ENCODE data around the gene ZNF579. TPM values are rescaled to one million over a fixed set of nuclear protein-coding genes. Genes with fewer than 3 reads are reported as not detected.

Gene ZNF579
- total RNA-seq, 2 experiments from 2014 or later, result 7.2 to 7.5 TPM

- intact Hi-C loops (cut with DNase I, micrococcal nuclease), result loop anchor here in 1 of 2 experiments (10.0 kb wide), 1 partner anchor 436 kb away; the partner anchor contains the start of gene DNAAF3
- Mint-ChIP-seq H3K4me3 (peak overlapping the region; percentile 78), H3K27ac (peak overlapping the region; percentile 90), H3K9me3 (ENCODE audit: low read depth) (no peaks in the 10 kb centered on the region), H3K36me3 (ENCODE audit: low read depth) (peaks cover 30% of the 10 kb centered on the region), H3K4me1 (peaks cover 36% of the 10 kb centered on the region), H3K27me3 (no peaks in the 10 kb centered on the region)
- no peak for ATAC-seq
- ChIA-PET CTCF (no interaction called here), POLR2A (interaction anchor here (0.6 kb wide), 1 partner anchor 53 kb away, joined by 3 read pairs; no protein-coding TSS in a partner anchor)
- DNase-seq, result no peak
These were observed 20.4 kb upstream of the ZNF579 start for GRCh38 chr19:55601084-55601483.

GRCh38 chr19:55600662-55601028, 20.0 kb upstream of the ZNF579 start:
- Mint-ChIP-seq H3K27me3 (no peaks in the 10 kb centered on the region), H3K9me3 (ENCODE audit: low read depth) (no peaks in the 10 kb centered on the region), H3K27ac (peak overlapping the region; percentile 90), H3K36me3 (ENCODE audit: low read depth) (peaks cover 33% of the 10 kb centered on the region), H3K4me3 (peak overlapping the region; percentile 78), H3K4me1 (peaks cover 35% of the 10 kb centered on the region)
- CTCF ChIA-PET, result interaction anchor here (1.3 kb wide), 1 partner anchor 37 kb away, joined by 5 read pairs; no protein-coding TSS in a partner anchor
- POLR2A ChIA-PET, result interaction anchor here (0.6 kb wide), 1 partner anchor 53 kb away, joined by 3 read pairs; no protein-coding TSS in a partner anchor
- ATAC-seq, result no peak
- no peak for DNase-seq
- intact Hi-C loops (cut with DNase I, micrococcal nuclease), result loop anchor here in 1 of 2 experiments (1.0 to 10.0 kb wide), 4 partner anchors 139 to 1151 kb away; partner anchors contain the start of genes DNAAF3, ISOC2 and LENG8

- intact Hi-C loops (cut with DNase I, micrococcal nuclease), result loop anchor here (1.0 to 10.0 kb wide), 25 partner anchors 13 to 1733 kb away; partner anchors contain the start of genes U2AF2 (in 2 of the 2), ZNF579 (in 2 of the 2), ZNF784 (in 2 of the 2) and DNAAF3 (in 1 of the 2)
These were observed 19.4 kb upstream of the ZNF579 start, which contains the start of gene ZNF524 for GRCh38 chr19:55599842-55600661. TSS of gene ZNF524 (plus strand) at chr19:55600288. CDS start at chr19:55602113, 1,825 bp downstream.

DNA sequence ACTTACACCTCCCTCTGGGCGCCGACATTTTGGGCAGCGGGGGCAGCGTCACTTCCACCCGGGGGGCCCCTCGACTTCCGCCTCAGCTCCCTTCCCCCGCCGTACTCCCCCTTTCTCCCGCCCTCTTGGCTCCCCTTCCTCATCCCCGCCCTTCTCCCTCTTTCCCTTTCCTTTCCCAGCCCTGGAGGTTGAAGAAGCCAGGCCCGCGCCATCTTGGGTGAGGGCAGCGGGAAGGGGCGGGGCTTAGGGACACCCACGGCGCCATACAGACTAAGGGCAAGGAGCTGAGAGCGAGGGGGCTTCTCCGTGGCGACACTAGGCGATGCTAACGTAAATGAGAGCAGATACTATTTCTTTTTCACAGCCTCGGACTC, 18.8 kb upstream of the ZNF579 start, which contains the start of gene FIZ1:
Gene FIZ1, minus strand, starts transcription at position 50 of the 374 bp plus-strand sequence. CDS start 1,652 bp downstream, outside the sequence.
- no peaks in the 10 kb centered on the region for H3K27me3 Mint-ChIP-seq
- H3K9me3 Mint-ChIP-seq (ENCODE audit: low read depth), result no peaks in the 10 kb centered on the region
- peak within 1 kb of the TSS; percentile 99 for H3K27ac Mint-ChIP-seq
- peaks cover 29% of the 10 kb centered on the region for H3K4me1 Mint-ChIP-seq
- intact Hi-C loops (cut with DNase I, micrococcal nuclease), result loop anchor here (1.0 to 2.0 kb wide), 21 partner anchors 12 to 1733 kb away; partner anchors contain the start of genes U2AF2 (in 2 of the 2), ZNF579 (in 2 of the 2), ZNF784 (in 2 of the 2) and EPN1 (in 1 of the 2)
- H3K4me3 Mint-ChIP-seq, result peak within 1 kb of the TSS; percentile 89
- POLR2A ChIA-PET, result interaction anchor here (0.5 to 1.8 kb wide), 14 partner anchors 12 to 583 kb away, joined by 3 to 12 read pairs (median 4); partner anchors contain the start of genes CCDC106, SYT5, U2AF2 and UBE2S
- CTCF ChIA-PET, result interaction anchor here (0.6 to 1.3 kb wide), 5 partner anchors 38 to 419 kb away, joined by 3 to 7 read pairs (median 4); partner anchors contain the start of genes SYT5 and U2AF2
- ATAC-seq (peak; percentile 79), DNase-seq (peak; percentile 98)
- H3K36me3 Mint-ChIP-seq (ENCODE audit: low read depth), result peaks cover 44% of the 10 kb centered on the region

More at GRCh38 chr19:55599842-55600661, 19.4 kb upstream of the ZNF579 start, which contains the start of gene ZNF524:
- Mint-ChIP-seq H3K4me3 (peak within 1 kb of the TSS; percentile 89), H3K36me3 (ENCODE audit: low read depth) (peaks cover 39% of the 10 kb centered on the region), H3K27me3 (no peaks in the 10 kb centered on the region), H3K9me3 (ENCODE audit: low read depth) (no peaks in the 10 kb centered on the region), H3K4me1 (peaks cover 35% of the 10 kb centered on the region), H3K27ac (peak within 1 kb of the TSS; percentile 99)
- peak; percentile 57 for ATAC-seq
- peak; percentile 91 for DNase-seq
- ChIA-PET POLR2A (interaction anchor here (0.6 to 1.8 kb wide), 9 partner anchors 12 to 521 kb away, joined by 3 to 12 read pairs (median 4); partner anchors contain the start of genes U2AF2, UBE2S, ZNF579 and ZNF784), CTCF (interaction anchor here (1.1 to 1.3 kb wide), 3 partner anchors 37 to 54 kb away, joined by 4 to 7 read pairs (median 5); partner anchors contain the start of gene U2AF2)

GRCh38 chr19:55598719-55599467, 18.2 kb upstream of the ZNF579 start:
- Mint-ChIP-seq H3K9me3 (ENCODE audit: low read depth) (no peaks in the 10 kb centered on the region), H3K36me3 (ENCODE audit: low read depth) (peaks cover 44% of the 10 kb centered on the region), H3K27me3 (no peaks in the 10 kb centered on the region), H3K27ac (peak overlapping the region; percentile 99), H3K4me3 (peak overlapping the region; percentile 89), H3K4me1 (peaks cover 28% of the 10 kb centered on the region)
- CTCF ChIA-PET, result interaction anchor here (0.5 to 1.3 kb wide), 6 partner anchors 39 to 419 kb away, joined by 3 to 7 read pairs (median 4); partner anchors contain the start of genes SYT5 and U2AF2
- intact Hi-C loops (cut with DNase I, micrococcal nuclease), result loop anchor here (1.0 to 2.0 kb wide), 21 partner anchors 12 to 1732 kb away; partner anchors contain the start of genes U2AF2 (in 2 of the 2), ZNF579 (in 2 of the 2), ZNF784 (in 2 of the 2) and EPN1 (in 1 of the 2)
- ATAC-seq (peak; percentile 79), DNase-seq (peak; percentile 98)
- POLR2A ChIA-PET, result interaction anchor here (0.5 to 1.8 kb wide), 12 partner anchors 11 to 1135 kb away, joined by 3 to 12 read pairs (median 4); partner anchors contain the start of genes CCDC106, LENG9, SYT5 and U2AF2

DNA sequence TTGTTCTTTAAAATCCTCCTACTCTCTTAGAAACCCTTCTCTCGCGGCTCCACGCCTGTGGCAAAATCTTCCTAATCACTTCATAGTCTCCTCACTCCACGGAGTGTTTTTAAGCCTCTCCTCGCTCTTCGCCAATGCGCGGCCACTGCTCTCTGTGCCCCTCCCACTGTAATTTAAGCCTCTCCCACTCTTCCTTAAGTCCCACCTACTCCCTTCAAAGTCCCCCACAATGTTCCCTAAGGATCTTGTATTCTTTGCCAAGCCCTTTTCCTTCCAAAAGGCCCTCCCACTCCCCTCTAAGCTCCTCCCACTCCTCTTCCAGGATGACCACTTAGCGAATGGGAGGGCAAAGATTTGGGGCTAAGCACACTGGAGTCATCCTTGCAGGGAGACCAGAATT, 17.4 kb upstream of the ZNF579 start:
- H3K27ac Mint-ChIP-seq, result peak overlapping the region; percentile 8

GRCh38 chr19:55597501-55597921, 16.9 kb upstream of the ZNF579 start:
- DNase-seq (no peak), ATAC-seq (no peak)
- Mint-ChIP-seq H3K4me3 (no peak overlapping the region), H3K4me1 (peaks cover 23% of the 10 kb centered on the region), H3K27me3 (no peaks in the 10 kb centered on the region), H3K27ac (no peak overlapping the region), H3K36me3 (ENCODE audit: low read depth) (peaks cover 40% of the 10 kb centered on the region), H3K9me3 (ENCODE audit: low read depth) (no peaks in the 10 kb centered on the region)
- ChIA-PET CTCF (interaction anchor here (1.4 kb wide), 1 partner anchor 9 kb away, joined by 3 read pairs; no protein-coding TSS in a partner anchor), POLR2A (no interaction called here)
- intact Hi-C loops (cut with DNase I, micrococcal nuclease), result no loop called here

More for the DNA sequence above, 17.4 kb upstream of the ZNF579 start:
- ChIA-PET POLR2A (no interaction called here), CTCF (interaction anchor here (1.4 kb wide), 1 partner anchor 8 kb away, joined by 3 read pairs; no protein-coding TSS in a partner anchor)
- Mint-ChIP-seq H3K9me3 (ENCODE audit: low read depth) (no peaks in the 10 kb centered on the region), H3K27me3 (no peaks in the 10 kb centered on the region), H3K36me3 (ENCODE audit: low read depth) (peaks cover 41% of the 10 kb centered on the region), H3K4me1 (peaks cover 23% of the 10 kb centered on the region), H3K4me3 (no peak overlapping the region)
- DNase-seq (no peak), ATAC-seq (no peak)
- intact Hi-C loops (cut with DNase I, micrococcal nuclease), result loop anchor here (2.0 kb wide), 4 partner anchors 17 to 1731 kb away; partner anchors contain the start of genes MYADM (in 1 of the 2) and ZNF579 (in 1 of the 2)

DNA sequence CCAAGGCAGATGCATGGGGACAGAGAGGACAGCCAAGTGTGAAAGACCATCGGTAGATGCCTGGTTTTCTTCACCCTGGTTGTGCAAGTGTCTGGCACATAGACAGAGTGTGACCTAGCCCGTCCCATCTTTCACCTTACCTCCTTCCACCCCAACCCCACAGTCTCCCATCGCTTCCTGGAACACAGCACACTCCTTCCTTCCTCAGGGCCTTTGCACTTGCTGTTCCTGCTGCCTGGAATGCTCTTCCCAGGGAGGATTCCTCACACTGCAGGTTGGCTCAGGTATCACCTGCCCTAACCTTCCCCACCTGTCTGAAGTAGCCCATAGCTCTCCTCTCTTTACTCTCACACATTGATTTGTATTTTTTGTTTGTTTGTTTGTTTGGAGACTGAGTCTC, 15.7 kb upstream of the ZNF579 start:
- ATAC-seq (no peak), DNase-seq (no peak)
- no peaks in the 10 kb centered on the region for H3K27me3 Mint-ChIP-seq
- intact Hi-C loops (cut with DNase I, micrococcal nuclease), result no loop called here
- peaks cover 16% of the 10 kb centered on the region for H3K4me1 Mint-ChIP-seq
- ChIA-PET CTCF (interaction anchor here (1.6 kb wide), 1 partner anchor 10 kb away, joined by 4 read pairs; no protein-coding TSS in a partner anchor), POLR2A (no interaction called here)
- H3K9me3 Mint-ChIP-seq (ENCODE audit: low read depth), result no peaks in the 10 kb centered on the region
- H3K36me3 Mint-ChIP-seq (ENCODE audit: low read depth), result peaks cover 43% of the 10 kb centered on the region
- H3K27ac Mint-ChIP-seq, result peak overlapping the region; percentile 10
- no peak overlapping the region for H3K4me3 Mint-ChIP-seq

GRCh38 chr19:55594996-55595545, 14.4 kb upstream of the ZNF579 start:
- no peak overlapping the region for H3K27ac Mint-ChIP-seq
- H3K4me1 Mint-ChIP-seq, result peaks cover 12% of the 10 kb centered on the region
- H3K27me3 Mint-ChIP-seq, result no peaks in the 10 kb centered on the region
- no peak overlapping the region for H3K4me3 Mint-ChIP-seq
- H3K36me3 Mint-ChIP-seq (ENCODE audit: low read depth), result peaks cover 44% of the 10 kb centered on the region
- no peaks in the 10 kb centered on the region for H3K9me3 Mint-ChIP-seq (ENCODE audit: low read depth)
- ATAC-seq (no peak), DNase-seq (no peak)
- POLR2A ChIA-PET, result no interaction called here
- intact Hi-C loops (cut with DNase I, micrococcal nuclease), result no loop called here
- CTCF ChIA-PET, result interaction anchor here (0.6 to 1.6 kb wide), 2 partner anchors 11 to 35 kb away, joined by 3 to 4 read pairs; no protein-coding TSS in a partner anchor
